COLO829 (cell line): ENCODE data around the gene CAMK2A.

ENCODE experiments used
- DNase-seq: peaks from one replicate; pipeline ENCODE4 v3.0.0; 2012; ENCODE audit warnings: low spot score

The CAMK2A gene

GRCh38 chr5:150211156-150212030 lies 78.2 kb downstream of the CAMK2A start:
- DNase-seq: no peak

DNA sequence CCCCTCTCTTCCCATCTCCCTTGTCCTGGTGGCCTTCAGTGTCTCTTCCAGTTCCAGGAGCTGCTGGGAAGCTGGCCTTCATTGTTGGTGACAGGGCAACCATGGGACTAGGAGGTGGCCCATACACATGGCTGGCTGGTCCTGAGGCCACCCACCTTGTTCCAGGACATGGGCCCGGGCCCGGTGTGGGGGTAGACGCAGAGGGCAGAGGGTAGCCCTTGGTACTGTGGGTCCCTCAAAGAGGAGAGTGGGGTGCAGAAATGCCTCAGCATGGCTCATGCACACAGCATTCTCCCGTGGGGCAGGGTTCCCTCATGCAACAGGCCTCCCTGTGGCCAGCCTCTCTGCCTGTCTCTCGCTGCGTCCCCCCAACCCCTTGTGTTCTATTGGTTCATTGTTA lies 78.9 kb downstream of the CAMK2A start:
- no peak for DNase-seq

DNA sequence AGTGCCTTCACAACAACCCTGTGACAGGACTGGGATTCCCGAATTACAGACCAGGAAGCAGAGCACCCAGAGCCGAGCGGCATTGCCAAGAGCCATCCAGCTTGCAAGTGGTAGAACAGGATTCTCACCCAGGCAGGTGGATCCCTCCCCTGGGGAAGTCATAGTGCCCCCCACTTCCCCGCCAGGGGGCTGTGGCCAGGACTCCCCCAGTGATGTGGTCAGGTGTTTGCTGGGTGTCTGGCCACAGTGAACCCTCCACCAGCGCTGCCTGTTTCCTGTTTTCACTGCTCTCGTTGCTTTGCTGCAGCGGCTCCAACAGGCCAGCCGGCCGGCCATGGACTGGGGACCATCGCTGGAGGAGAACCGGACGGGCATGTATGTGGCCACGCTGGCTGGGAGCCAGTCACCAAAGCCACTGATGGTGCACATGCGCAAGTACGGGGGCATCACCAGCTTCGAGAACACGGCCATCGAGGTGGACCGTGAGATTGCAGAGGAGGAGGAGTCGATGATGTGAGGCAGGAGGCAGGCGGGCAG lies 80.4 kb downstream of the CAMK2A start:
- DNase-seq: no peak

DNA sequence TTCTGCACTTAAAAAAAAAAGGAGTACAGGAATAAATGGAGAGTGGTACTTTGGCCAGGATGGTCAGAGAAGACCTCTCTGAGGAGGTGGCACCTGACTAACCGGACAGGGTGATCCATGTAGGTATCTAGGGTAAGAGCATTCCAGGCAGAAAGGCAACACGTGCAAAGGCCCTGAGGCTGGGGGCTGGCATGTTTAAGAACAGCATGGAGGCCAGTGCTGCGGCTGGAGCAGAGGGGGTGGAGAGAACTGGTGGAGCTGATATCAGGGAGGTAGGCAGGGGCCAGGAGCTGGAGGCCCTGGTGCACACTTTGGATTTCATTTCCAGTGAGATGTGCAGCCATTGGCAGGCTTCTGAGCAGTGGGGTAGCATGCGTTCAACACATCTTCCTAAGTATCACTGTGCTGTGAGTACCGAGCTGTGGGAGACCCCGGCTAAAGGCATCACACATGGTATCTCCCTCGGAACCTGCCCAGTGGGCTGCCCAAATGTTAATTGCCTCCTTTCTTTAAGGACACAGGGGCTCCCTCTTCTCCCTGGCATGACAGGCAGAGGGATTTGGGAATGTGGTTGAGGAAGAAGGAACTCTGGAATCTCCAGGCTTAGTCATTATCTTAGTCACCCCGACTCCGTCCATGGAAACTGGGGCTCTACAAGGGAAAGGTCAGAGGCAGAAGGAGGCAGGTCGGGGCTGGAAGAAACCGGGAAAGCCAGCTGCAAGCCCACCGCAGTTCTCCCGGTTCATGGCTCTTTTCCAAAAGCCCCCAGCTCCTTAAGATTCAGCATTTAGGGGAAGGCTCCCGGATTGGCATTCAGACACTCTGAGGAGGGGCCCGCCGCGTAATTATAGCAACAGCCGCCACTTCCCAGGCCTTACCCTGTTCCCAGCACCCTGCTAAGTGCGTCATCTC lies 81.1 kb downstream of the CAMK2A start:
- DNase-seq: no peak

GRCh38 chr5:150206779-150207115 lies 82.8 kb downstream of the CAMK2A start:
- DNase-seq: no peak

DNA sequence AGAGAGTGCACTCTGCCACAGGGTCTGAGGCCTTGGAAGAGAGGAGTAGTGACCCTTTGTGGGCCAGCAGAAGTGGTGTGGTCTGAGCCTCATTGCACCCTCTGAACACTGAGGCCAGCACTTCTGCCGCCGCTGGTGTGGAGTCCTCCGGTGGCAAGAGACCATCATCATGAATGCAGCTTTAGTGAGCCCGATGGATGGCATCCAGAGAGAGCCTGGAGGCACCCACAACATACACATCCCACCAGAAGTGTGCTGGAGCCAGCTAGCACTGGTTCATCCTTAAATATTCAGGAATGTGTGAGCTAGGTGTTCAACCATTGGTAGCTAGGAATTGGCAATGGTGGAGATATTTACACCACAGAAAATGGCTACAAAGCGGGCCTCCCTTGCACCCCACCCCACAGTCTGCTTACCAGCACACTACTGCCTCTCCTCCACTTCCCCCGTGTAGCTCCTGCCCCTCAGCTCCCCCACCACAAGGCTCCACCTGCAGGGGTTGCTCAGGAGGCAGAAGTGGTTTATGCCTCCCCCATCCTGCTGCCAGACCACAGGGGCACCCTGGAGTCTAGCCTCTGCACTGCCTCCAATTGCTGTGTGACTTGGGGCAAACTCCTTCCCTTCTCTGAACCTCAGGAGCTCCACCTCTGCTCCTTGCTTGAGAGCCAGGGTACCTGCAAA lies 83.3 kb downstream of the CAMK2A start:
- no peak for DNase-seq

- DNase-seq: no peak
Observed at GRCh38 chr5:150204590-150204960, 85.0 kb downstream of the CAMK2A start.

DNA sequence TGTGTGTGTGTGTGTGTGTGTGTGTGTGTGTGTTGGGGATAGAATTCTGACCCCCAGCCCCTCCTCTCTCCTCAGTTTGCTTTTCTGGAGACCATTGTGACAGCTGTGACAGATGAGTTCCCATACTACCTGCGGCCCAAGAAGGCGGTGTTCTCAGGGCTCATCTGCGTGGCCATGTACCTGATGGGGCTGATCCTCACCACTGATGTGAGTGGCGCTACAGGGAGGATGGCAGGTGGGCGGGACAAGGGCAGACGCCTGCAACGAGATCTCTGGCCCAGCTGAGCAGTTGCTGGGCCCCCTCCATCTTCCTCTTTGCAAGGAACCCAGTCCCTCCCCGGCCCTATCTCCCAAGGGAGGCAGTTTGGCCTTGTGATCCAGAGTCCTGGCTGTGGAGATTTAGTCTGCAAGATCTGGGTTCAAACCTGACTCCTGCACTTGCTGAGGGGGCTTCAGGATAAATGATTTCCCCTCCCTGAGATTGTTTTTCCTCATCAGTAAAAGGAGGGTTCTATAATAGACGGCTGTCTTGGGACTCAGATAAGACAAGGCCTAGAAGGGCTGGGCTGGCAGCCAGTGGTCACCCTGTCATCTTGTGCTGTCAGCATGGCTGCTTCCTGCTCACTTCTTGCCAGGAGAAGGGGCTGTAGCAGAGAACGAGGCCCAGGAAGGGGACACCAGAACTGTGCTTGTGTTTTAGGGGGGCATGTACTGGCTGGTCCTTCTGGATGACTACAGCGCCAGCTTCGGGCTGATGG lies 85.6 kb downstream of the CAMK2A start:
- DNase-seq: no peak

DNA sequence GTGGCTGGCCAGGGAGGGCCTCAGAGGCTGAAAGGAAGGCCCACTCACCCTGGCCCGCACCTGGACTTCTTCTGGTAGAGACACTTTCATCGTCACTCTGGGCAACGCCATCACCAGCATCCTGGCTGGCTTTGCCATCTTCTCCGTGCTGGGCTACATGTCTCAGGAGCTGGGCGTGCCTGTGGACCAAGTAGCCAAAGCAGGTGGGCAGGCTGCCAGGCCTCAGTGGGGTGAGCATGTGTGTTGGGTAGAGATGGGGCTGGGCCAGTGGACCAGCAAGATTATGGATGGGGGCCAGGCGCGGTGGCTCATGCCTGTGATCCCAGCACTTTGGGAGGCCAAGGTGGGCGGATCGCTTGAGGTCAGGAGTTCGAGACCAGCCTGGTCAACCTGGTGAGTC lies 87.1 kb downstream of the CAMK2A start:
- no peak for DNase-seq

DNA sequence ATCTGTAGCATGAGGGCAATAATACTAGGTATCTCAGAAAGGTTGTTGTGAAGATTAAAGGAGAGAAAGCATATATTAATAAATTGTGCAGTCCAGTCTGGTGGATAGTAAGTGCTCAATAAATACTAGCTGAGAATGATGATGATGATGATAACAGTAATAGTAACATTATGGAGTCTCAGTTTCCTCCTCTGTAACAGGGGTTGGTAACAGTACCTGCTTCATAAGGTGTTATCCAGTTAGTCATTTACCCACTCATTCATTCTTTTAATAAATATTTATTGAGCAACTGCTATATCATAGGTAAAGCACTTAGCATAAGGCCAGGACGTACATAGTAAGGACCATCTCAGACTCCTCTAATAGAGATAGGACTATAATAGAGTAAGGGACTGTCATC lies 92.1 kb downstream of the CAMK2A start:
- no peak for DNase-seq

GRCh38 chr5:150196986-150197385 lies 92.6 kb downstream of the CAMK2A start:
- no peak for DNase-seq

GRCh38 chr5:150196514-150196913 lies 93.1 kb downstream of the CAMK2A start:
- DNase-seq: no peak

GRCh38 chr5:150195736-150196485 lies 93.7 kb downstream of the CAMK2A start:
- DNase-seq: no peak

DNA sequence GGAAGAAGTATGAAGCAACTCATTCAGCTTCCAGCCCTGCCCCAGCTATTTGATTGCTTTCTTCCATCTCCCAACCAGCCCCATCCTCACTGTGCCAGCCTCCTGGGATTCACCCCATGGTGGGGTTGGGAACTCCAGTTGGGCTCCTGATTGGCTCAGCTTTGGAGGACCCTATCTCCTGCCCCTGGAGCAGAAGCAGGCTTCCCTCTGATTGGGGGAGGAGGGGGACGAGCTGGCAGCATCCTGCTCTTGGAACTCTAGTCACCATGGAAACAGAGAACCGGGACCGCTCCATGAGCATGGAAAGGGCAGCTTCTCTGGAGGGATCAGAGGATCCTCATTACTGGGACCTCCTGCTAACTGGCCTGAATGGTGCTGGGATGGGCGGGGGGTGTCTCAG lies 97.1 kb downstream of the CAMK2A start:
- no peak for DNase-seq

DNA sequence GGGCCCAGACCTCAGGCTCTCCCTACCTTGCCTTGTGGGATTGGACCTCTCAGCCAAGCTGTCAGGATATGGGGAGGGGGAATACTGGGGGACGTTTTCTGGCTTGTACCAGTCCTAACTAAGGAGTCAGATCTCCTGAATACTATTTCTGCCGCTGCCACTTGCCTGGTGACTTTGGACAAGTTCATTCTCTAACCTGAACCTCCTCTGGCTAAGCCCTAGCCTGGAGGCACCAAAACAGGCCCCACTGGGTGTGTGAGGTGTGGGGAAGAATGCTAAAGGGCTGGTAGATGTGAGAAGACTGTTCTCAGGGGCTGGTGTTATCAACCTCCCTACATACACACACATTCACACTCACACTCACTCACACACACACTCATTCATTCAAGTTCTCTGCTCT lies 98.6 kb downstream of the CAMK2A start:
- no peak for DNase-seq

GRCh38 chr5:150190503-150190979 lies 99.0 kb downstream of the CAMK2A start:
- DNase-seq: no peak

GRCh38 chr5:150189728-150190502 lies 99.7 kb downstream of the CAMK2A start, which contains the start of gene SLC6A7:
TSS of gene SLC6A7 (plus strand) at chr5:150190062. CDS start at chr5:150190328, 266 bp downstream.
- no peak for DNase-seq

- DNase-seq: no peak
Observed at GRCh38 chr5:150189326-150189725, 100.2 kb downstream of the CAMK2A start.

DNA sequence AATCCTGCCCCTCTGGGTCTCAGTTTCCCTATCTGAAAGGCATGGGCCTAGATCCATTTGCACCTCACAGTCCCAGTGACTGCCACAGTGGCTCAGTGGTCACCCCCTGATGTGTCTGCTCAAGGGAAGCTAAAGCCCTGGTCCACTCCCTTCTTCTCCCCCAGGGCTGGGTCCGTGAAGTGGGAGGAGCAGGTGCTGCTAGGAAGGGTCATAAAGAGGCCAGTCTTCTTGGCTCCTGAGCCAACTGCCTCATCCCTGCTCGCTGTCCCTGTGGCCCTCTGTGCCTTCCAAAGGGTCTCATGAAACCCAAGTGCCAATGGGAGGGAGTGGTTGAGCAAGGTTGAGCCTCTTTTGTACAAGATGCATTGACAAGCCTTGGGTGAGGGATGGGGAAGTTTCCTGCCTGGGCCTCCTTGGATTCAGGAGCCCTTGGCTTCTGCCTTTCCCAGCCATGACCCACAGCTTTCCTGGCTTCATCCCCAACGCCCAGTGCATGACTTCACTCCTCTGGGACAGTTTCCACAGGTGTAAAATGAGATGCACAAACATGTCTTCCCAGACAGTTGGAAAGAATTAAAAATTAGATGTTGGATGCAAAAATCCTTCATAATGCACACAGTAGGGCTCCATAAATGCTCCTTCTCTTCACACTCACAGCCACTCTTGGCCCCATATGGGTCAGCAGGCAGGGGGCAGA lies 101.3 kb downstream of the CAMK2A start:
- no peak for DNase-seq
